Measurements from ENCODE around the gene KRT76.

The KRT76 gene

GRCh38 chr12:52776913-52777395 is at the start of gene KRT76:
KRT76 (minus strand) TSS chr12:52777345; CDS start chr12:52777291, 54 bp downstream.
- no peak for TF ChIP-seq NFIC (IDR thresholded peaks at IDR 0.05)
- no peak for TF ChIP-seq CREB1 (IDR thresholded peaks at IDR 0.05; ENCODE audit: low read depth)
- no peak for TF ChIP-seq MAX (IDR thresholded peaks at IDR 0.05)
- TF ChIP-seq USF1 (IDR thresholded peaks at IDR 0.05), result no peak
- TF ChIP-seq CEBPB (IDR thresholded peaks at IDR 0.05), result no peak
- TF ChIP-seq EGR1 (IDR thresholded peaks at IDR 0.05), result no peak
- no peak for TF ChIP-seq ZBTB7A (IDR thresholded peaks at IDR 0.05; ENCODE audit: low read depth)
- TF ChIP-seq TEAD4 (IDR thresholded peaks at IDR 0.05), result no peak

GRCh38 chr12:52825961-52826360 is 48.8 kb upstream of the KRT76 start:
- TF ChIP-seq YY1 (IDR thresholded peaks at IDR 0.05; ENCODE audit: low read depth) (no peak), MAX (IDR thresholded peaks at IDR 0.05) (no peak)

GRCh38 chr12:52824741-52825410 is 47.7 kb upstream of the KRT76 start:
- TF ChIP-seq CREB1 (IDR thresholded peaks at IDR 0.05; ENCODE audit: low read depth), result no peak
- TF ChIP-seq TAF1 (IDR thresholded peaks at IDR 0.05; ENCODE audit: low read depth), result no peak
- no peak for TF ChIP-seq USF1 (IDR thresholded peaks at IDR 0.05)
- no peak for TF ChIP-seq TEAD4 (IDR thresholded peaks at IDR 0.05)
- TF ChIP-seq ZBTB7A (IDR thresholded peaks at IDR 0.05; ENCODE audit: low read depth), result no peak
- TF ChIP-seq EGR1 (IDR thresholded peaks at IDR 0.05), result no peak
- TF ChIP-seq RAD21 (IDR thresholded peaks at IDR 0.05; ENCODE audit: low read depth), result no peak
- no peak for TF ChIP-seq NFIC (IDR thresholded peaks at IDR 0.05)
- no peak for TF ChIP-seq MAX (IDR thresholded peaks at IDR 0.05)
- no peak for TF ChIP-seq REST (IDR thresholded peaks at IDR 0.05; ENCODE audit: low read depth)
- TF ChIP-seq TCF12 (IDR thresholded peaks at IDR 0.05; ENCODE audit: low read depth), result no peak
- no peak for TF ChIP-seq FOXM1 (IDR thresholded peaks at IDR 0.05; ENCODE audit: borderline replicate concordance, low read depth)
- TF ChIP-seq EP300 (IDR thresholded peaks at IDR 0.05; ENCODE audit: borderline replicate concordance), result no peak
- TF ChIP-seq YY1 (IDR thresholded peaks at IDR 0.05; ENCODE audit: low read depth), result no peak
- no peak for TF ChIP-seq CEBPB (IDR thresholded peaks at IDR 0.05)

- TF ChIP-seq ZBTB7A (IDR thresholded peaks at IDR 0.05; ENCODE audit: low read depth), result no peak
- no peak for TF ChIP-seq TAF1 (IDR thresholded peaks at IDR 0.05; ENCODE audit: low read depth)
- TF ChIP-seq REST (IDR thresholded peaks at IDR 0.05; ENCODE audit: low read depth), result no peak
- no peak for TF ChIP-seq RAD21 (IDR thresholded peaks at IDR 0.05; ENCODE audit: low read depth)
- TF ChIP-seq TCF12 (IDR thresholded peaks at IDR 0.05; ENCODE audit: low read depth), result no peak
- TF ChIP-seq NFIC (IDR thresholded peaks at IDR 0.05), result no peak
- TF ChIP-seq FOXM1 (IDR thresholded peaks at IDR 0.05; ENCODE audit: borderline replicate concordance, low read depth), result no peak
- no peak for TF ChIP-seq EGR1 (IDR thresholded peaks at IDR 0.05)
- TF ChIP-seq TEAD4 (IDR thresholded peaks at IDR 0.05), result no peak
- TF ChIP-seq CEBPB (IDR thresholded peaks at IDR 0.05), result no peak
- no peak for TF ChIP-seq USF1 (IDR thresholded peaks at IDR 0.05)
Measured at GRCh38 chr12:52823761-52824450, 46.8 kb upstream of the KRT76 start.

- TF ChIP-seq CEBPB (IDR thresholded peaks at IDR 0.05) (no peak), TCF12 (IDR thresholded peaks at IDR 0.05; ENCODE audit: low read depth) (no peak), NFIC (IDR thresholded peaks at IDR 0.05) (no peak), EGR1 (IDR thresholded peaks at IDR 0.05) (no peak), FOXM1 (IDR thresholded peaks at IDR 0.05; ENCODE audit: borderline replicate concordance, low read depth) (no peak), TEAD4 (IDR thresholded peaks at IDR 0.05) (no peak), CREB1 (IDR thresholded peaks at IDR 0.05; ENCODE audit: low read depth) (no peak), RAD21 (IDR thresholded peaks at IDR 0.05; ENCODE audit: low read depth) (no peak), TAF1 (IDR thresholded peaks at IDR 0.05; ENCODE audit: low read depth) (no peak), YY1 (IDR thresholded peaks at IDR 0.05; ENCODE audit: low read depth) (no peak), REST (IDR thresholded peaks at IDR 0.05; ENCODE audit: low read depth) (no peak), EP300 (IDR thresholded peaks at IDR 0.05; ENCODE audit: borderline replicate concordance) (no peak), MAX (IDR thresholded peaks at IDR 0.05) (no peak), ZBTB7A (IDR thresholded peaks at IDR 0.05; ENCODE audit: low read depth) (no peak), USF1 (IDR thresholded peaks at IDR 0.05) (no peak)
Measured at GRCh38 chr12:52822771-52823510, 45.8 kb upstream of the KRT76 start.
